Esophagus muscularis mucosa (tissue), 4 donors: Measurements from ENCODE around the gene CAMTA1.

ENCODE experiments used
- EP300 ChIP-seq: sonication (generic); formaldehyde crosslinking; IDR thresholded peaks from one replicate; pipeline ENCODE4 v1.6.1; 2017; ENCODE audit warnings: antibody characterized with exemption
- POLR2A ChIP-seq: fragments of 450-650 bp; IDR thresholded peaks from one replicate; pipeline ENCODE4 v1.6.1; 2017; ENCODE audit warnings: antibody characterized with exemption, moderate library complexity, mild to moderate bottlenecking, low read depth
- TF ChIP-seq, protein P1 (sequence below), 3 experiments: fragments of 200-600 bp in 2 of 3; fragments of 450-650 bp in 1 of 3; sonication (generic) in 2 of 3; IDR thresholded peaks; one replicate each; pipeline ENCODE4 v1.5.1; 2017 to 2019; ENCODE audit warnings: antibody characterized with exemption in 3 of 3, mild to moderate bottlenecking in 2 of 3, moderate library complexity in 1 of 3

GRCh38 chr1:7476402-7476801 is 691.1 kb downstream of the CAMTA1 start:
- TF ChIP-seq, protein P1, sequence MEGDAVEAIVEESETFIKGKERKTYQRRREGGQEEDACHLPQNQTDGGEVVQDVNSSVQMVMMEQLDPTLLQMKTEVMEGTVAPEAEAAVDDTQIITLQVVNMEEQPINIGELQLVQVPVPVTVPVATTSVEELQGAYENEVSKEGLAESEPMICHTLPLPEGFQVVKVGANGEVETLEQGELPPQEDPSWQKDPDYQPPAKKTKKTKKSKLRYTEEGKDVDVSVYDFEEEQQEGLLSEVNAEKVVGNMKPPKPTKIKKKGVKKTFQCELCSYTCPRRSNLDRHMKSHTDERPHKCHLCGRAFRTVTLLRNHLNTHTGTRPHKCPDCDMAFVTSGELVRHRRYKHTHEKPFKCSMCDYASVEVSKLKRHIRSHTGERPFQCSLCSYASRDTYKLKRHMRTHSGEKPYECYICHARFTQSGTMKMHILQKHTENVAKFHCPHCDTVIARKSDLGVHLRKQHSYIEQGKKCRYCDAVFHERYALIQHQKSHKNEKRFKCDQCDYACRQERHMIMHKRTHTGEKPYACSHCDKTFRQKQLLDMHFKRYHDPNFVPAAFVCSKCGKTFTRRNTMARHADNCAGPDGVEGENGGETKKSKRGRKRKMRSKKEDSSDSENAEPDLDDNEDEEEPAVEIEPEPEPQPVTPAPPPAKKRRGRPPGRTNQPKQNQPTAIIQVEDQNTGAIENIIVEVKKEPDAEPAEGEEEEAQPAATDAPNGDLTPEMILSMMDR (IDR thresholded peaks at IDR 0.05): no peak
- TF ChIP-seq POLR2A: no peak
- TF ChIP-seq EP300: no peak
